Embryonic facial prominence (tissue), 1 donor: ENCODE measurements around the gene NQO1.
"Not testable (repeated sequence)": the region's sequence is repeated elsewhere in the genome, so short reads cannot be mapped to it uniquely, and the experiment has no call there.

Experiments
- DNase-seq: peaks from one replicate; pipeline ENCODE4 v3.0.0-alpha.2; 2016; ENCODE audit errors: extremely low spot score

Gene NQO1

DNA sequence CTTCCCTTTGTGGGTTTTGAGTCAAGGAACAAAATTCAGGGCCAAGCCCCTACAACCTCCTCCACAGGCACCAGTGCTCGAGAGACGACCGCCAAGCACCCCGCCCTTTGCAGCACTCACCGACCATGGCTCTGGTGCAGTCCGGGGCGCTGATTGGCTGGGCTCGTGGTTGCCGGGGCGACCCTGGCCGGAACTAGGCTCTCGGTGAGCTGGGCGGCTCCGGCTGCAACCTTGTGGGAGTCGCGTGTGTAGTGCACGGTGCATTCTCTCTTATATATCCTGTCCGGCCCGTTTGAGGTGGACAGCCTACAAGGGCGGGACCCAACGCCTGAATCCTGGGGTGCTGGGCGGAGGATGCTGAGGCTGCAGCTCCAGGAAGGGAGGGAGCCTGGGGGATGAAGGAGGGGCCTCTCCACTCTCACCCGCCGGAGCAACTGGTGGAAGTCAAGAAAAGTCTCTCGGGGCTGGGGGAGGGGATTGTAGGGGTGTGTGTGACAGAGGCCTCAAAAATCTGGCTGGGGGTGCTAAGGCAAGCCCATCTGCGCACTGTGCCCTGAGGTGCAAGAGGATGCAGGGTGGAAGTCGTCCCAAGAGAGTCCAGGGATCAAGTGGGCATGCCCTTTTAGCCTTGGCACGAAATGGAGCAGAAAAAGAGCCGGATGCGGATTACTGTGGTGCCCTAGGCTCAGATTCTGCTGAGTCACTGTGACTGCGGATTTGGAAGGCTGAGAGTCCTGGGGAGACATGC lies at the start of gene NQO1:
NQO1 (minus strand) TSS at position 248 of the 748 bp plus-strand sequence; CDS start at position 127, 121 bp downstream.
- peak; percentile 12 for DNase-seq

DNA sequence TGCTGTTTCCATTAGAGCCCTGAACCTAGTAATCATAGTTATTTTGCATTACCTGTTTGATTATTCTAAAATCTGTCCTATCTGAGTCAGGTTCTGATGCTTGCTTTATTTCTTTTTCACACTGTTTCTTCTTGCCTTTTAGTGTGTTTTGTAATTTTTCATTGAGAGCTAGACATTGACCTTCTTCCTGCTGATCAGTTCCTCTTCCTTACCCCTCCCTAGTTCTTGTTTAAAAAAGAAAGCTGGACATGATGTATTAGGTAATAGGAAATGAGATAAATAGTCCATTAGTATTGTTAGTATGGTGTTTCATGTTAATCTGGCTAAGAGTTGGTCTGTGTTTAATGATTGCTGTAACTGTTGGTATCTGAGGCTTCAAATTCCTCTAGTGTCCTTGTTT lies 49.2 kb upstream of the NQO1 start:
- no peak for DNase-seq

- DNase-seq: no peak
Measured at GRCh38 chr16:69773260-69773947, 47.0 kb upstream of the NQO1 start.

- no peak for DNase-seq
Measured at GRCh38 chr16:69771651-69771967, 45.2 kb upstream of the NQO1 start.

- DNase-seq: no peak
Measured at GRCh38 chr16:69769404-69769803, 43.0 kb upstream of the NQO1 start.

DNA sequence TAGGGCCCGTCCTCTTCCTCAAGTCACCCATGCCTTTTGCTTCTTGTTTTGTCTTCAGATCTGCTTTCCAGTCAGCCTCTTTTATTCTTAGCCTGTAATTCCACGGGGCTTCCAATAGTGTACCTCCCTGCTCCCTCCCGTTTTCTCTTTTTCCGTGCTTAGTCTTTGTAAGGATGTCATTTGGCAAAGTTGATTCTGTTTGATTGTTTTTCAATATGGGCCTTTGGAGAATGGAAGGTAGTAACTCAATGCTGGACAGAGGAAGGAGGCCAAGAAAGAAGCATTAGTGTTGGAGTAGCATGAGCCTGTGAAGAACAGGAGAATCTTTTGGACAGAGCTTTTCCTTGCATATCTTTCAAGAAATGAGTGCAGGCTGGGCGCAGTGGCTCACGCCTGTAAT lies 42.3 kb upstream of the NQO1 start:
- no peak for DNase-seq

- DNase-seq: no peak
Measured at GRCh38 chr16:69767459-69768229, 41.3 kb upstream of the NQO1 start.

DNA sequence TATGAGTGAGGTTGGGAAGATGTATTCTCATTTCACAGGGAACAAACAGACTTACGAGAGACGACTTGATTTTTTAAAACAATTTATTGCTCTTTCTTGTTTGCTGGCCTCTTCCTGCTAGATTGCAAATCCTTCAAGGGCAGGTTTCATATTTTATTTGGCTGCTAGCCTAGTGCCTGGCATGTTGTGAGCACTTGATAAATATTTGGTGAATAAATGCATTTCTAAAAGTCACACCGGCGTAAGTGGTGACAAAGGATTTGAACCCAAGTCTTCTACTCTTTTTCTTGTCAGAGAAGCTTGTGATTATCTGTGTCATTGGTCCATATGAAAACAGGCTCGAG lies 37.2 kb upstream of the NQO1 start:
- DNase-seq: no peak

DNA sequence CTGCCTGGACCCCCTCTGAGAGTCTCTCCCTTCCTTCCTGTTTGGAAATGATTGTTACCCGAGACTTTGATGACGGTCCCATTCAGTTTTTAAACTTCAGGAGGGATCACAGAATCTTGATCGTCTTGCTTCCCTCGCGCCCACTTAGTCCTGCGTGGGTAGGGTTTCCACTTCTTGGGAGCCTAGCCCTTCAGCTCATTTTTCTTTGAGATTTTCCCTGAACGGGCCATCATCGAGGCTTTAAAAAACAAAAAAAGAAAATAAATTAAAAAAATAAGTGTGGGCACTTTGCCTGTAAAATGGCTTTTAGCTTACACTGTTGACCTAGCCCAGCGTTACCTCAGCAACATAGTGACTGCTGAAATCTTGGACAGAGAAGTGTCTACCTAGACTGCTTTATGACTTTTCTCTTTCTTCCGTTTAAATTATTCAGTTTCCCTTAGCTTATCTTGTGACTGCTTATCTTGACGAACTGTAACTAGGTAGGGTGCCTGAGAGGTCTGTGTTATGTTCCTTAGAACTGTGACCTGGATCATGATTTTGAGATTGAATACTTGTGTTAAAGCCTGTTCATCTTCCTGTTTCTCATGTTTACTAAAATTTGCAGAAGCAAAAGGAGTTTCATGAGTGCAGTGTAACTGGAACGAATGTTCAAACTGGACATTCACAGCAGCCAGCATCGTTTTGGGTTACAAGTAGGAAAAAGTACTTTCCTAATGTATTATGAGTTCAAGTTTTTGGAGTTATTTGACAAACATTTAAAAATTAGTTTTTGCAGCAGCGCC lies 36.6 kb upstream of the NQO1 start:
- no peak for DNase-seq

- peak; percentile 36 for DNase-seq
Measured at GRCh38 chr16:69761983-69762813, 35.8 kb upstream of the NQO1 start, which contains the start of gene WWP2. Gene WWP2 (plus strand): TSS chr16:69762332. CDS start chr16:69787011, 24,679 bp downstream.

DNA sequence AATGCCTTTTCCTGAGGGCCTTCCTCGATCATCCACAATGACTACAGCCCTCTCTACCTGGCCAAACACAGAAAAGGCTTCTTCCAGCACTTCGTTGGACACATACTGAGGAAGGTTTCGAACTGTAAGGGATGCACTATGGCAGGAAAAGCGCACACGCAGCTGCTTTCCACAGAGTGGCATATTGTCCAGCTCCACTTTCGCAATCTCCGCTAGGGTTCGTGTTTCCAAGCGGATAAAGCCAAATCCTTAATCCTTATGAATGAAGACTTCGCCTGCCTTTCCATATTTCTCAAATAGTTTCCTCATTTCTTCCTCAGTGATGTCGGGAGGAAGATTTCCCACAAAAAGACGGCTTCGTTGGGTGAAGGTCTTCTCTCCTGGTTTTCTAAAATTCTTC lies 31.0 kb upstream of the NQO1 start:
- not testable (repeated sequence) for DNase-seq

GRCh38 chr16:69756705-69757104 lies 30.3 kb upstream of the NQO1 start:
- DNase-seq: no peak

GRCh38 chr16:69754469-69755310 lies 28.3 kb upstream of the NQO1 start, which contains the start of gene NOB1:
Gene NOB1 (minus strand): TSS chr16:69754926. CDS start chr16:69754910, 16 bp downstream.
- peak; percentile 92 for DNase-seq

DNA sequence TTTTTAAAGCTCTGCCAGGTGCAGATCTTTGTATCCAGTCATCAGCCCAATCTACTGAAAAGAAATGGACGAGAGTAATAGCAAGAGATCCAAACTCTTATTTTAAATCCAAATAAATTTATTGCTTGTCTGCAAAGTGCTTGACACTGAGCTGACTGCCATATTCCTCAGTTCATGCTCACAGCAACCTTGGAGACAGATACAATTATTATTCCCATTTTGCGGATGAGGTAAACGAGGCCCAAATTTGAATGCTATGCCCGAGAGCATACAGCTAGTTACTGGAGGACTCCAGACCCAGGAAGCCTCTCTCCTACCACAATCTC lies 27.7 kb upstream of the NQO1 start:
- no peak for DNase-seq

DNA sequence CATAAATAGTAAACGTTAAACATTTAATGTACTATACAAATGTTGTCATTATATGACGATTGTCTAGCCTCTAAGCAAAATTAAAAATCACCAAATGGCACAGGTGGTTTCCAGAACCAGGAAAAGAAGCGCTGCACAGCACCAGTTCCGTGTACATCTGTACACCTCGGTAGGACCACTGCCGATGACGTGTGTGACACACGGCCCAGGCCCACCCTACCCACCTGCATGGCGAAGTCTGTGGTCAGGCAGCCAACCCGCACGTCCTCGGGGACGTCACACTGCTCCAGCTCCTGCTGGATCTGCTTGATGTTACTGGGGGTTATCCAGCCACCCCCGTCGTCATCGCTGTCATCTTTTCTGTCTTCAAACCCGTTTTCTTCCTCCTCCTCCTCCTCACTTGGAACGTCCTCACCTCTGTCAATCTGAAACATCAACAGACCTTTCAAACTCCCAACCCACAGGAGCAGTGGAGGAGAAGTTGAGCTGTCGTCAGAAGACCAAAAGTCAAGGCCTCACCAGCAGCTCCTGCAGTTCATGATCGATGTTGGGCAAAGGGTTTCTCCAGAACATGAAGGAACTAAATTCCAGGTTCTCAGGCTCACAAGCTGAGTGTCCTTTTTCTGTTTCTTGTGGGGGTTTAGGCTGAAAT lies 22.5 kb upstream of the NQO1 start:
- DNase-seq: no peak

- no peak for DNase-seq
Measured at GRCh38 chr16:69747115-69747514, 20.8 kb upstream of the NQO1 start.

DNA sequence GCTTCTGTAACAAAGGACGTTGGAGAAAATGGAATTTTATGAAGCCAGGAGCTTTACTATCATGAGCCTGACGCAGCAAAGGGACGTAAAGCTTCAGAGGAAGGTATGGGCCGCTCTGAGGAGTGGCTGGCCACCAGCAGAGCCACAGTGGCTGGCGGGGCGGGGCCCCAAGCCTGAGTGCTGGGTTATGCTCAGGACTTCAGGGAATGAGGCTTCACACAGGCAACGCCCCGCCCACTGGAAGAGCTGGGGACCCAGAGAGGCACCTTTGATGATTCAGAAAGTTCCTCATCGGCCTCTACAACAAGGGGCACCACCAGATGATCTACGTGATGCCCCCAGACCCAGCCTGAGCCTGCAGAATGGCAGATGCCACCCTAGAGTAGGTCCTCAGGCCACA lies 19.6 kb upstream of the NQO1 start:
- DNase-seq: no peak

DNA sequence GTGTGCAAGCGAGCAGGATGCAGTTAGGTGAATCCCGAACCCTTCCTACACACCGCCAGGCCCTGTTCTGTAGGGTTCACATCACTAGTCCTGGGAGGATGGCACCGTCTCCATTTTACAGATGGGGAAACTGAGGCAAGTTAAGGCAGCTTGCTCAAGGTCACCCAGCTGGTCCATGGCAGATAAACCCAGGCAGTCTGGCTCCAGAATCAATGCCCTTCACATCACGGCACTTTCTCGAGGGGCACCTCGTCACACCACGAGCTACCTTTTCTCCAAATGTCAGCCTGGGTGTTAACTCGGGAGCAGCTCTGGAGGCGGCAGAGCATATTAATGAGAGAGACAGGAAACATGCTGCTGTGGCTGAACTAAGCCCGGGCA lies 18.9 kb upstream of the NQO1 start:
- DNase-seq: no peak

- DNase-seq: no peak
Measured at GRCh38 chr16:69744363-69745231, 18.2 kb upstream of the NQO1 start.
